ENCODE data around the gene HIRIP3.

DNA sequence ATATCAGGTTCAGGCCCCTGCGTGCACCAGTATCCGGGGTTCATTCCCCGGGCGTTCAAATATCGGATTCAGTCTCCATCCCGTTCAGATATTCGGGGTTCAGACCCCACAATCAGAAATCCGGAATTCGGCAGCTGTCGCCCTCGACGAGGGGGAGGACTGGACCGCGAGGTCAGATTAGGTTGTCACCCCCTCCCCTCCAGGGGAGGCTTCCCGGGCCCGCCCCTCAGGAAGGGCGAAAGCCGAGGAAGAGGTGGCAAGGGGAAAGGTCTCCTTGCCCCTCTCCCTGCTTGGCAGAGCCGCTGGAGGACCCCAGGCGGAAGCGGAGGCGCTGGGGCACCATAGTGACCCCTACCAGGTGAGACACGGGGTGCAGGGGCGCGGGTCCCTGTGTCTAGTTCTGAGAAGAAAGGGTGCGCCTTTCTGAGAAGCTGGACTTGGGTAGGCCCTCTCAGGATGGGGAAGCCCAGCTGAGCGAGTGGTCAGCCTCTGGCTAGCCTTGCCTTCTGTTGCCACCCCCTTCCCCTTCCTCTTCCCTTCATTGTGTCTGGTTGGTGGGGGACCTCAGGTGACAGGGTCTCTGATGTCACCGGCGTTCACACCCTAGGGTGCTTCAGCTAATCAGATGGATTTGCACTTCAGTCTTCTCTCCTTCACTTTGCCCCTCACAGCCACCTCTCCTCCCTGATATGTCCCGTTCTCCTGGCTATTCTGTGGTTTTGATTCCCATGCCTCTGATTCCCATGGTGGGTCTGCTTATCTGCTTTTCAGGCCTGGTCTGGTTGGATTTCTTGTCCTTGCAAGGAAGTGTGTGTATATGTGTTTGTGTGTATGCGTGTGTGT, 20.9 kb downstream of the HIRIP3 start:
- TF ChIP-seq, protein P1, sequence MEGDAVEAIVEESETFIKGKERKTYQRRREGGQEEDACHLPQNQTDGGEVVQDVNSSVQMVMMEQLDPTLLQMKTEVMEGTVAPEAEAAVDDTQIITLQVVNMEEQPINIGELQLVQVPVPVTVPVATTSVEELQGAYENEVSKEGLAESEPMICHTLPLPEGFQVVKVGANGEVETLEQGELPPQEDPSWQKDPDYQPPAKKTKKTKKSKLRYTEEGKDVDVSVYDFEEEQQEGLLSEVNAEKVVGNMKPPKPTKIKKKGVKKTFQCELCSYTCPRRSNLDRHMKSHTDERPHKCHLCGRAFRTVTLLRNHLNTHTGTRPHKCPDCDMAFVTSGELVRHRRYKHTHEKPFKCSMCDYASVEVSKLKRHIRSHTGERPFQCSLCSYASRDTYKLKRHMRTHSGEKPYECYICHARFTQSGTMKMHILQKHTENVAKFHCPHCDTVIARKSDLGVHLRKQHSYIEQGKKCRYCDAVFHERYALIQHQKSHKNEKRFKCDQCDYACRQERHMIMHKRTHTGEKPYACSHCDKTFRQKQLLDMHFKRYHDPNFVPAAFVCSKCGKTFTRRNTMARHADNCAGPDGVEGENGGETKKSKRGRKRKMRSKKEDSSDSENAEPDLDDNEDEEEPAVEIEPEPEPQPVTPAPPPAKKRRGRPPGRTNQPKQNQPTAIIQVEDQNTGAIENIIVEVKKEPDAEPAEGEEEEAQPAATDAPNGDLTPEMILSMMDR (conservative IDR thresholded peaks at IDR 0.05; ENCODE audit: low read depth in 2 of 2) = no peak; a peak in 1 of 4 replicates
- no peak for TF ChIP-seq CREB1 (CRISPR knock-in tag; IDR thresholded peaks at IDR 0.05; ENCODE audit: low read depth)
- TF ChIP-seq EZH2 (IDR thresholded peaks at IDR 0.05; ENCODE audit: low read depth, unreplicated experiment) = no peak
- TF ChIP-seq EZH2phosphoT487 (IDR thresholded peaks at IDR 0.05; ENCODE audit: unreplicated experiment) = no peak
- TF ChIP-seq ZNF114 (CRISPR knock-in tag; IDR thresholded peaks at IDR 0.05) = no peak
- no peak for TF ChIP-seq POLR2AphosphoS5 (IDR thresholded peaks at IDR 0.05; ENCODE audit: low read depth)
- TF ChIP-seq, protein P2, sequence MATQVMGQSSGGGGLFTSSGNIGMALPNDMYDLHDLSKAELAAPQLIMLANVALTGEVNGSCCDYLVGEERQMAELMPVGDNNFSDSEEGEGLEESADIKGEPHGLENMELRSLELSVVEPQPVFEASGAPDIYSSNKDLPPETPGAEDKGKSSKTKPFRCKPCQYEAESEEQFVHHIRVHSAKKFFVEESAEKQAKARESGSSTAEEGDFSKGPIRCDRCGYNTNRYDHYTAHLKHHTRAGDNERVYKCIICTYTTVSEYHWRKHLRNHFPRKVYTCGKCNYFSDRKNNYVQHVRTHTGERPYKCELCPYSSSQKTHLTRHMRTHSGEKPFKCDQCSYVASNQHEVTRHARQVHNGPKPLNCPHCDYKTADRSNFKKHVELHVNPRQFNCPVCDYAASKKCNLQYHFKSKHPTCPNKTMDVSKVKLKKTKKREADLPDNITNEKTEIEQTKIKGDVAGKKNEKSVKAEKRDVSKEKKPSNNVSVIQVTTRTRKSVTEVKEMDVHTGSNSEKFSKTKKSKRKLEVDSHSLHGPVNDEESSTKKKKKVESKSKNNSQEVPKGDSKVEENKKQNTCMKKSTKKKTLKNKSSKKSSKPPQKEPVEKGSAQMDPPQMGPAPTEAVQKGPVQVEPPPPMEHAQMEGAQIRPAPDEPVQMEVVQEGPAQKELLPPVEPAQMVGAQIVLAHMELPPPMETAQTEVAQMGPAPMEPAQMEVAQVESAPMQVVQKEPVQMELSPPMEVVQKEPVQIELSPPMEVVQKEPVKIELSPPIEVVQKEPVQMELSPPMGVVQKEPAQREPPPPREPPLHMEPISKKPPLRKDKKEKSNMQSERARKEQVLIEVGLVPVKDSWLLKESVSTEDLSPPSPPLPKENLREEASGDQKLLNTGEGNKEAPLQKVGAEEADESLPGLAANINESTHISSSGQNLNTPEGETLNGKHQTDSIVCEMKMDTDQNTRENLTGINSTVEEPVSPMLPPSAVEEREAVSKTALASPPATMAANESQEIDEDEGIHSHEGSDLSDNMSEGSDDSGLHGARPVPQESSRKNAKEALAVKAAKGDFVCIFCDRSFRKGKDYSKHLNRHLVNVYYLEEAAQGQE (IDR thresholded peaks at IDR 0.05; ENCODE audit: unreplicated experiment) = no peak
- TF ChIP-seq, protein P3, sequence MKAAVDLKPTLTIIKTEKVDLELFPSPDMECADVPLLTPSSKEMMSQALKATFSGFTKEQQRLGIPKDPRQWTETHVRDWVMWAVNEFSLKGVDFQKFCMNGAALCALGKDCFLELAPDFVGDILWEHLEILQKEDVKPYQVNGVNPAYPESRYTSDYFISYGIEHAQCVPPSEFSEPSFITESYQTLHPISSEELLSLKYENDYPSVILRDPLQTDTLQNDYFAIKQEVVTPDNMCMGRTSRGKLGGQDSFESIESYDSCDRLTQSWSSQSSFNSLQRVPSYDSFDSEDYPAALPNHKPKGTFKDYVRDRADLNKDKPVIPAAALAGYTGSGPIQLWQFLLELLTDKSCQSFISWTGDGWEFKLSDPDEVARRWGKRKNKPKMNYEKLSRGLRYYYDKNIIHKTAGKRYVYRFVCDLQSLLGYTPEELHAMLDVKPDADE (IDR thresholded peaks at IDR 0.05) = no peak
- no peak for TF ChIP-seq ZNF331 (CRISPR knock-in tag; IDR thresholded peaks at IDR 0.05; ENCODE audit: low read depth)

Data from GM23338 (cell line).